Measurements from ENCODE around the gene MAP2K3.

Gene MAP2K3

GRCh38 chr17:21242780-21243515, 41.6 kb upstream of the MAP2K3 start:
- no peak overlapping the region for H3K4me3 ChIP-seq (ENCODE audit: low read depth, low read length)
- DNase-seq (ENCODE audit: low read depth), result no peak
- no peak for TF ChIP-seq CTCF (IDR thresholded peaks at IDR 0.05; ENCODE audit: low read depth, low read length, missing control alignments)

GRCh38 chr17:21243516-21244303, 40.8 kb upstream of the MAP2K3 start:
- DNase-seq (ENCODE audit: low read depth), result no peak
- no peak overlapping the region for H3K4me3 ChIP-seq (ENCODE audit: low read depth, low read length)
- TF ChIP-seq CTCF (IDR thresholded peaks at IDR 0.05; ENCODE audit: low read depth, low read length, missing control alignments), result no peak

GRCh38 chr17:21245639-21246084, 38.8 kb upstream of the MAP2K3 start:
- no peak for DNase-seq (ENCODE audit: low read depth)
- TF ChIP-seq CTCF (IDR thresholded peaks at IDR 0.05; ENCODE audit: low read depth, low read length, missing control alignments), result no peak

GRCh38 chr17:21246698-21247097, 37.8 kb upstream of the MAP2K3 start:
- H3K4me3 ChIP-seq (ENCODE audit: low read depth, low read length), result no peak overlapping the region
- DNase-seq (ENCODE audit: low read depth), result no peak
- TF ChIP-seq CTCF (IDR thresholded peaks at IDR 0.05; ENCODE audit: low read depth, low read length, missing control alignments), result no peak

More at GRCh38 chr17:21245639-21246084, 38.8 kb upstream of the MAP2K3 start:
- no peak overlapping the region for H3K4me3 ChIP-seq (ENCODE audit: low read depth, low read length)

- no peak overlapping the region for H3K4me3 ChIP-seq (ENCODE audit: low read depth, low read length)
- TF ChIP-seq CTCF (IDR thresholded peaks at IDR 0.05; ENCODE audit: low read depth, low read length, missing control alignments), result no peak
- DNase-seq (ENCODE audit: low read depth), result no peak
Observed at GRCh38 chr17:21247552-21248258, 36.8 kb upstream of the MAP2K3 start.

GRCh38 chr17:21248500-21248899, 36.0 kb upstream of the MAP2K3 start:
- no peak overlapping the region for H3K4me3 ChIP-seq (ENCODE audit: low read depth, low read length)
- no peak for DNase-seq (ENCODE audit: low read depth)
- TF ChIP-seq CTCF (IDR thresholded peaks at IDR 0.05; ENCODE audit: low read depth, low read length, missing control alignments), result no peak

Data from GM12864 (cell line).